Left renal pelvis (tissue), 4 donors: ENCODE data around the gene B4GALNT3. TPM values are rescaled to one million over a fixed set of nuclear protein-coding genes. Genes with fewer than 3 reads are reported as not detected.

Experiments used
- DNase-seq, 4 donors: peaks; one replicate each; pipeline ENCODE4 v3.0.0-alpha.2; 2013; ENCODE audit warnings: low read depth in 4 of 4, low spot score in 3 of 4
- polyA plus RNA-seq, 4 donors: library from polyadenylated mRNA; unstranded; fragments of 120-200 nt; gene quantifications; one replicate each; pipeline ENCODE4 v1.2.1, GENCODE V29; 2013; ENCODE audit not compliant: insufficient read length in 4 of 4

The B4GALNT3 gene
- polyA plus RNA-seq, 4 donors: 7.3 to 22.2 (median 15.7) TPM

- no peak for DNase-seq
Measured at GRCh38 chr12:587132-588023, 127.6 kb downstream of the B4GALNT3 start.

GRCh38 chr12:588024-588322, 128.2 kb downstream of the B4GALNT3 start:
- no peak for DNase-seq

- DNase-seq: no peak
Measured at GRCh38 chr12:588646-589045, 128.9 kb downstream of the B4GALNT3 start.

GRCh38 chr12:590206-590750, 130.5 kb downstream of the B4GALNT3 start:
- DNase-seq: no peak

- no peak for DNase-seq
Measured at GRCh38 chr12:591167-592023, 131.7 kb downstream of the B4GALNT3 start.

GRCh38 chr12:592024-592505, 132.3 kb downstream of the B4GALNT3 start:
- DNase-seq: no peak

- no peak for DNase-seq
Measured at GRCh38 chr12:593396-594270, 133.9 kb downstream of the B4GALNT3 start.

- no peak for DNase-seq
Measured at GRCh38 chr12:597926-598568, 138.3 kb downstream of the B4GALNT3 start.

- no peak for DNase-seq
Measured at GRCh38 chr12:599756-600155, 140.0 kb downstream of the B4GALNT3 start.

- no peak for DNase-seq
Measured at GRCh38 chr12:601976-602699, 142.4 kb downstream of the B4GALNT3 start.

GRCh38 chr12:602700-603068, 142.9 kb downstream of the B4GALNT3 start:
- no peak for DNase-seq

GRCh38 chr12:604956-605355, 145.2 kb downstream of the B4GALNT3 start:
- no peak for DNase-seq

GRCh38 chr12:607541-608001, 147.8 kb downstream of the B4GALNT3 start:
- DNase-seq: no peak

- no peak for DNase-seq
Measured at GRCh38 chr12:608413-608812, 148.7 kb downstream of the B4GALNT3 start.

- DNase-seq: no peak
Measured at GRCh38 chr12:608921-609320, 149.2 kb downstream of the B4GALNT3 start.

- no peak for DNase-seq
Measured at GRCh38 chr12:611721-612120, 152.0 kb downstream of the B4GALNT3 start.

- DNase-seq: no peak
Measured at GRCh38 chr12:612293-612692, 152.6 kb downstream of the B4GALNT3 start.

GRCh38 chr12:612886-613285, 153.1 kb downstream of the B4GALNT3 start:
- no peak for DNase-seq
